GM23338 (cell line): ENCODE data around the gene SLC22A4. TPM values are rescaled to one million over a fixed set of nuclear protein-coding genes. Genes with fewer than 3 reads are reported as not detected.

ENCODE experiments used
- ATAC-seq: fragments of 200-7000 bp; cut with Tn5 transposase; 3 replicates; pipeline ENCODE4 v1.9.1; 2020
- DNase-seq: peaks from one replicate; pipeline ENCODE4 v3.0.0-alpha.2; 2015; ENCODE audit warnings: low spot score
- H2AFZ ChIP-seq: fragments of 200-600 bp; sonication (generic); 2 replicates; pipeline ENCODE4 v1.8.0; 2016; ENCODE audit warnings: antibody characterized with exemption, mild to moderate bottlenecking, moderate library complexity
- H3F3A ChIP-seq: fragments of 200-600 bp; sonication (generic); replicated peaks from 2 replicates; pipeline ENCODE4 v1.8.0; 2017; ENCODE audit warnings: antibody characterized with exemption, mixed run types, low read depth
- H3K27ac ChIP-seq: fragments of 200-600 bp; sonication (generic); 2 replicates; pipeline ENCODE4 v1.6.1; 2016; ENCODE audit warnings: low read depth
- H3K27me3 ChIP-seq: fragments of 200-600 bp; sonication (generic); 2 replicates; pipeline ENCODE4 v1.8.0; 2016; ENCODE audit warnings: mild to moderate bottlenecking, mixed run types, moderate library complexity; ENCODE audit not compliant: insufficient read depth
- H3K36me3 ChIP-seq: fragments of 200-600 bp; sonication (generic); 2 replicates; pipeline ENCODE4 v1.8.0; 2016; ENCODE audit warnings: mild to moderate bottlenecking; ENCODE audit not compliant: insufficient read depth
- H3K4me1 ChIP-seq: fragments of 200-600 bp; sonication (generic); 2 replicates; pipeline ENCODE4 v1.8.0; 2016; ENCODE audit warnings: mild to moderate bottlenecking, moderate library complexity; ENCODE audit not compliant: insufficient read depth
- H3K4me2 ChIP-seq: fragments of 200-600 bp; sonication (generic); 2 replicates; pipeline ENCODE4 v1.7.1; 2017; ENCODE audit warnings: mixed run types
- H3K4me3 ChIP-seq: fragments of 200-600 bp; sonication (generic); 2 replicates; pipeline ENCODE4 v1.6.1; 2016; ENCODE audit warnings: mixed run types
- H3K79me2 ChIP-seq: fragments of 200-600 bp; sonication (generic); replicated peaks from 2 replicates; pipeline ENCODE4 v1.8.0; 2017; ENCODE audit warnings: mild to moderate bottlenecking; ENCODE audit not compliant: insufficient read depth
- H3K9me2 ChIP-seq: fragments of 200-600 bp; sonication (generic); 2 replicates; pipeline ENCODE4 v1.8.0; 2017; ENCODE audit not compliant: insufficient read depth
- H4K20me1 ChIP-seq: fragments of 200-600 bp; sonication (generic); replicated peaks from 2 replicates; pipeline ENCODE4 v1.8.0; 2017; ENCODE audit warnings: mild to moderate bottlenecking; ENCODE audit not compliant: insufficient read depth
- H3K27ac Mint-ChIP-seq: 2 replicates; pipeline ENCODE4 v1.8.0; 2020; ENCODE audit warnings: inconsistent platforms, mild to moderate bottlenecking, moderate library complexity, mixed read lengths
- H3K27me3 Mint-ChIP-seq: 3 replicates; pipeline ENCODE4 v1.8.0; 2022; ENCODE audit warnings: low read depth, mild to moderate bottlenecking, moderate library complexity, mixed read lengths, inconsistent platforms; ENCODE audit not compliant: insufficient read depth, poor library complexity
- H3K36me3 Mint-ChIP-seq: 3 replicates; pipeline ENCODE4 v1.8.0; 2021; ENCODE audit warnings: low read depth, mild to moderate bottlenecking, inconsistent platforms, moderate library complexity, mixed read lengths
- H3K4me1 Mint-ChIP-seq: 3 replicates; pipeline ENCODE4 v1.8.0; 2020; ENCODE audit warnings: mild to moderate bottlenecking, inconsistent platforms, mixed read lengths
- H3K4me3 Mint-ChIP-seq: 3 replicates; pipeline ENCODE4 v1.8.0; 2021; ENCODE audit warnings: moderate library complexity, mild to moderate bottlenecking, inconsistent platforms, mixed read lengths
- H3K9me3 Mint-ChIP-seq: 3 replicates; pipeline ENCODE4 v1.8.0; 2020; ENCODE audit warnings: moderate library complexity, mild to moderate bottlenecking, inconsistent platforms, mixed read lengths
- CREB1 ChIP-seq: fragments of 250-450 bp; sonication (Bioruptor Pico); IDR thresholded peaks from 2 replicates; pipeline ENCODE4 v1.5.0; 2020; ENCODE audit warnings: low read depth, mild to moderate bottlenecking, moderate library complexity
- CTCF ChIP-seq, 2 experiments: fragments of 200-600 bp in 1 of 2; sonication (generic) in 1 of 2; conservative IDR thresholded peaks; 2 replicates each; pipeline versions ENCODE4 v1.5.1 to v1.6.1; 2016 to 2017; ENCODE audit warnings: antibody characterized with exemption in 2 of 2, low read depth in 2 of 2, mild to moderate bottlenecking in 2 of 2, moderate library complexity in 1 of 2
- ETS1 ChIP-seq: IDR thresholded peaks from 2 replicates; pipeline ENCODE4 v1.6.1; 2016; ENCODE audit warnings: antibody characterized with exemption
- EZH2 ChIP-seq: fragments of 200-600 bp; sonication (generic); IDR thresholded peaks from one replicate; pipeline ENCODE4 v1.8.0; 2017; ENCODE audit warnings: antibody characterized with exemption, mild to moderate bottlenecking, low read depth; ENCODE audit not compliant: unreplicated experiment
- EZH2phosphoT487 ChIP-seq: fragments of 200-600 bp; sonication (generic); IDR thresholded peaks from one replicate; pipeline ENCODE4 v1.8.1; 2018; ENCODE audit warnings: antibody characterized with exemption; ENCODE audit not compliant: unreplicated experiment
- JUNB ChIP-seq: IDR thresholded peaks from one replicate; pipeline ENCODE4 v1.6.1; 2016; ENCODE audit warnings: antibody characterized with exemption; ENCODE audit not compliant: unreplicated experiment
- NANOG ChIP-seq: IDR thresholded peaks from 2 replicates; pipeline ENCODE4 v1.6.1; 2016; ENCODE audit warnings: antibody characterized with exemption, borderline replicate concordance
- POLR2AphosphoS5 ChIP-seq: IDR thresholded peaks from 2 replicates; pipeline ENCODE4 v1.6.1; 2016; ENCODE audit warnings: antibody characterized with exemption, low read depth
- REST ChIP-seq: IDR thresholded peaks from one replicate; pipeline ENCODE4 v1.6.1; 2018; ENCODE audit warnings: antibody characterized with exemption; ENCODE audit not compliant: unreplicated experiment
- STAT1 ChIP-seq: IDR thresholded peaks from one replicate; pipeline ENCODE4 v1.6.1; 2016; ENCODE audit warnings: antibody characterized with exemption; ENCODE audit not compliant: unreplicated experiment
- ZNF114 ChIP-seq: fragments of 250-450 bp; sonication (Bioruptor Pico); IDR thresholded peaks from 2 replicates; pipeline ENCODE4 v1.5.0; 2020; ENCODE audit warnings: mild to moderate bottlenecking, moderate library complexity
- ZNF331 ChIP-seq: fragments of 250-450 bp; sonication (Bioruptor Pico); IDR thresholded peaks from 2 replicates; pipeline ENCODE4 v1.5.0; 2020; ENCODE audit warnings: low read depth, mild to moderate bottlenecking, moderate library complexity
- ZNF462 ChIP-seq: fragments of 250-450 bp; sonication (Bioruptor Pico); IDR thresholded peaks from 2 replicates; pipeline ENCODE4 v1.5.0; 2020; ENCODE audit warnings: mild to moderate bottlenecking, moderate library complexity
- polyA plus RNA-seq: library from polyadenylated mRNA; unstranded; fragments of >200 nt; fragmentation: Nextera tagmentation; extraction: Ambion mirVana; gene quantifications from 2 replicates; pipeline ENCODE4 v1.2.1, GENCODE V29; 2016
- total RNA-seq: library from RNA; depleted of rRNA; stranded (reverse); fragments of >200 nt; shearing (Covaris generic); gene quantifications from 2 replicates; pipeline ENCODE4 v1.2.3, GENCODE V29; 2014

Gene SLC22A4
- total and polyA plus RNA-seq, 2 experiments from 2014 or later: 0.28 to 0.40 TPM

GRCh38 chr5:132309679-132310078, 15.5 kb downstream of the SLC22A4 start:
- no peaks in the 10 kb centered on the region for H3F3A ChIP-seq
- H3K27ac ChIP-seq: no peak overlapping the region
- no peaks in the 10 kb centered on the region; the same call in 1 of the 2 replicates for H3K9me2 ChIP-seq
- H3K36me3 Mint-ChIP-seq: no peaks in the 10 kb centered on the region
- ATAC-seq (no peak), DNase-seq (no peak)
- H3K4me1 Mint-ChIP-seq: no peaks in the 10 kb centered on the region
- no peaks in the 10 kb centered on the region for H3K4me1 ChIP-seq
- no peaks in the 10 kb centered on the region for H3K27me3 ChIP-seq
- H3K9me3 Mint-ChIP-seq: no peaks in the 10 kb centered on the region
- H3K27ac Mint-ChIP-seq: no peak overlapping the region
- no peak overlapping the region for H3K4me3 Mint-ChIP-seq
- TF ChIP-seq ZNF331 (CRISPR knock-in tag) (no peak), NANOG (no peak), ZNF114 (no peak), CREB1 (no peak), EZH2 (no peak), STAT1 (no peak), REST (no peak), CTCF (conservative IDR thresholded peaks at IDR 0.05; ENCODE audit: low read depth in 2 of 2) (no peak), POLR2AphosphoS5 (no peak), EZH2phosphoT487 (no peak), ETS1 (no peak), JUNB (no peak), ZNF462 (CRISPR knock-in tag) (no peak)
- H4K20me1 ChIP-seq: no peaks in the 10 kb centered on the region
- H3K4me3 ChIP-seq: no peak overlapping the region
- no peak overlapping the region for H3K4me2 ChIP-seq
- no peak overlapping the region for H2AFZ ChIP-seq
- no peaks in the 10 kb centered on the region for H3K79me2 ChIP-seq
- peaks cover 2% of the 10 kb centered on the region for H3K27me3 Mint-ChIP-seq
- no peaks in the 10 kb centered on the region for H3K36me3 ChIP-seq
